Activated T-cell treated with anti-CD3 and anti-CD28 coated beads, Interleukin-2, amount 50 U/mL, for 48 hours (primary cell): ENCODE data around the gene FBXL20.
"Not testable (repeated sequence)": the region's sequence is repeated elsewhere in the genome, so short reads cannot be mapped to it uniquely, and the experiment has no call there.

Experiments
- DNase-seq, 2 experiments: peaks; one replicate each; pipeline ENCODE4 v3.0.0-alpha.2; 2020

FBXL20 gene

GRCh38 chr17:39380144-39380543 lies 21.3 kb downstream of the FBXL20 start:
- DNase-seq = no peak

GRCh38 chr17:39376434-39376833 lies 25.0 kb downstream of the FBXL20 start:
- no peak for DNase-seq

- not testable (repeated sequence) for DNase-seq
Measured at GRCh38 chr17:39367805-39368204, 33.6 kb downstream of the FBXL20 start.

GRCh38 chr17:39365872-39366271 lies 35.6 kb downstream of the FBXL20 start:
- DNase-seq = no peak

GRCh38 chr17:39365242-39365641 lies 36.2 kb downstream of the FBXL20 start:
- no peak for DNase-seq

GRCh38 chr17:39364236-39365025 lies 37.0 kb downstream of the FBXL20 start:
- no peak for DNase-seq

- no peak for DNase-seq
Measured at GRCh38 chr17:39361064-39361463, 40.4 kb downstream of the FBXL20 start.

GRCh38 chr17:39360537-39360936 lies 40.9 kb downstream of the FBXL20 start:
- DNase-seq = no peak

- DNase-seq = no peak
Measured at GRCh38 chr17:39359994-39360393, 41.4 kb downstream of the FBXL20 start.

GRCh38 chr17:39357986-39358385 lies 43.4 kb downstream of the FBXL20 start:
- DNase-seq = no peak

- DNase-seq = no peak
Measured at GRCh38 chr17:39357488-39357887, 43.9 kb downstream of the FBXL20 start.

- no peak for DNase-seq
Measured at GRCh38 chr17:39352986-39353385, 48.4 kb downstream of the FBXL20 start.

- DNase-seq = no peak
Measured at GRCh38 chr17:39352511-39352910, 48.9 kb downstream of the FBXL20 start.

- DNase-seq = no peak
Measured at GRCh38 chr17:39351508-39351907, 49.9 kb downstream of the FBXL20 start.

GRCh38 chr17:39349246-39349645 lies 52.2 kb downstream of the FBXL20 start:
- DNase-seq = no peak

- DNase-seq = not testable (repeated sequence)
Measured at GRCh38 chr17:39346863-39347262, 54.6 kb downstream of the FBXL20 start.

GRCh38 chr17:39341541-39341940 lies 59.9 kb downstream of the FBXL20 start:
- no peak for DNase-seq

GRCh38 chr17:39340731-39341130 lies 60.7 kb downstream of the FBXL20 start:
- DNase-seq = no peak

- DNase-seq = no peak
Measured at GRCh38 chr17:39339272-39339671, 62.2 kb downstream of the FBXL20 start.

GRCh38 chr17:39337649-39338048 lies 63.8 kb downstream of the FBXL20 start:
- DNase-seq = not testable (repeated sequence)

GRCh38 chr17:39335704-39336223 lies 65.7 kb downstream of the FBXL20 start:
- DNase-seq = no peak

GRCh38 chr17:39334008-39334744 lies 67.2 kb downstream of the FBXL20 start:
- DNase-seq = not testable (repeated sequence)

- DNase-seq = no peak
Measured at GRCh38 chr17:39332092-39332491, 69.3 kb downstream of the FBXL20 start.

GRCh38 chr17:39328815-39329214 lies 72.6 kb downstream of the FBXL20 start:
- no peak for DNase-seq
